H9 (cell line): ENCODE measurements around the gene PRDM1. TPM values are rescaled to one million over a fixed set of nuclear protein-coding genes. Genes with fewer than 3 reads are reported as not detected.

ENCODE experiments used
- DNase-seq: peaks from one replicate; pipeline ENCODE4 v3.0.0-alpha.2; 2017
- H2AFZ ChIP-seq: one replicate; pipeline ENCODE4 v1.6.1; 2013; ENCODE audit warnings: mild to moderate bottlenecking, low read length, control low read depth, moderate library complexity
- H2AK5ac ChIP-seq: 2 replicates; pipeline ENCODE4 v1.6.1; 2013; ENCODE audit warnings: low read length, control low read depth, mixed read lengths; ENCODE audit not compliant: insufficient read length
- H2BK120ac ChIP-seq: one replicate; pipeline ENCODE4 v1.6.1; 2013; ENCODE audit warnings: low read depth, mild to moderate bottlenecking, low read length, control low read depth, inconsistent platforms; ENCODE audit not compliant: poor library complexity, severe bottlenecking
- H2BK12ac ChIP-seq: 2 replicates; pipeline ENCODE4 v1.6.1; 2013; ENCODE audit warnings: low read length, control low read depth, mixed read lengths, low read depth; ENCODE audit not compliant: insufficient read length
- H2BK15ac ChIP-seq: 2 replicates; pipeline ENCODE4 v1.6.1; 2013; ENCODE audit warnings: low read depth, low read length, control low read depth
- H2BK20ac ChIP-seq: one replicate; pipeline ENCODE4 v1.6.1; 2013; ENCODE audit warnings: low read depth, mild to moderate bottlenecking, low read length, control low read depth, inconsistent platforms; ENCODE audit not compliant: poor library complexity, severe bottlenecking
- H2BK5ac ChIP-seq: 2 replicates; pipeline ENCODE4 v1.6.1; 2013; ENCODE audit warnings: low read length, control low read depth, mixed read lengths; ENCODE audit not compliant: insufficient read length
- H3K14ac ChIP-seq: 2 replicates; pipeline ENCODE4 v1.6.1; 2013; ENCODE audit warnings: low read length, control low read depth; ENCODE audit not compliant: insufficient read depth
- H3K18ac ChIP-seq: 2 replicates; pipeline ENCODE4 v1.6.1; 2013; ENCODE audit warnings: low read depth, mild to moderate bottlenecking, mixed read lengths, low read length, control low read depth; ENCODE audit not compliant: insufficient read length
- H3K23ac ChIP-seq: 2 replicates; pipeline ENCODE4 v1.6.1; 2013; ENCODE audit warnings: low read length, control low read depth, mixed read lengths, low read depth; ENCODE audit not compliant: insufficient read length
- H3K23me2 ChIP-seq: 2 replicates; pipeline ENCODE4 v1.6.1; 2013; ENCODE audit warnings: low read depth, mild to moderate bottlenecking, mixed read lengths, low read length, control low read depth; ENCODE audit not compliant: insufficient read length, poor library complexity, severe bottlenecking
- H3K27ac ChIP-seq: 2 replicates; pipeline ENCODE4 v1.5.1; 2013; ENCODE audit warnings: low read length, control low read depth, mixed read lengths, low read depth; ENCODE audit not compliant: insufficient read length
- H3K27me3 ChIP-seq: 2 replicates; pipeline ENCODE4 v1.6.1; 2013; ENCODE audit warnings: low read length, control low read depth, inconsistent platforms; ENCODE audit not compliant: insufficient read depth
- H3K4ac ChIP-seq: 2 replicates; pipeline ENCODE4 v1.6.1; 2013; ENCODE audit warnings: low read depth, mild to moderate bottlenecking, control low read depth, inconsistent platforms, low read length, moderate library complexity
- H3K4me1 ChIP-seq: 2 replicates; pipeline ENCODE4 v1.6.1; 2013; ENCODE audit warnings: low read length, control low read depth, inconsistent platforms; ENCODE audit not compliant: insufficient read depth
- H3K4me2 ChIP-seq: 2 replicates; pipeline ENCODE4 v1.6.1; 2013; ENCODE audit warnings: low read length, control low read depth, mixed read lengths; ENCODE audit not compliant: insufficient read length, insufficient read depth
- H3K56ac ChIP-seq: 2 replicates; pipeline ENCODE4 v1.6.1; 2013; ENCODE audit warnings: low read depth, mild to moderate bottlenecking, mixed read lengths, low read length, control low read depth; ENCODE audit not compliant: insufficient read length
- H3K79me1 ChIP-seq: 2 replicates; pipeline ENCODE4 v1.6.1; 2013; ENCODE audit warnings: low read depth, mild to moderate bottlenecking, moderate library complexity, low read length, control low read depth, inconsistent platforms; ENCODE audit not compliant: insufficient read depth, poor library complexity, severe bottlenecking
- H3K79me2 ChIP-seq: 2 replicates; pipeline ENCODE4 v1.6.1; 2013; ENCODE audit warnings: low read length, control low read depth, inconsistent platforms; ENCODE audit not compliant: insufficient read depth
- H3K9ac ChIP-seq: 2 replicates; pipeline ENCODE4 v1.6.1; 2013; ENCODE audit warnings: low read length, control low read depth, mixed read lengths; ENCODE audit not compliant: insufficient read length; ENCODE audit errors: extremely low read depth
- H3K9me3 ChIP-seq: one replicate; pipeline ENCODE4 v1.6.1; 2013; ENCODE audit warnings: low read depth, low read length, inconsistent platforms; ENCODE audit not compliant: control insufficient read depth
- H3T11ph ChIP-seq: one replicate; pipeline ENCODE4 v1.6.1; 2013; ENCODE audit warnings: mild to moderate bottlenecking, low read length, control low read depth, inconsistent platforms
- H4K20me1 ChIP-seq: one replicate; pipeline ENCODE4 v1.6.1; 2013; ENCODE audit not compliant: control insufficient read depth, insufficient read length, insufficient read depth
- H4K5ac ChIP-seq: 2 replicates; pipeline ENCODE4 v1.6.1; 2013; ENCODE audit warnings: low read depth, mild to moderate bottlenecking, mixed read lengths, low read length, control low read depth; ENCODE audit not compliant: insufficient read length
- H4K8ac ChIP-seq: replicated peaks from 2 replicates; pipeline ENCODE4 v1.6.1; 2013; ENCODE audit warnings: low read length, control low read depth, mixed read lengths, low read depth; ENCODE audit not compliant: insufficient read length
- H4K91ac ChIP-seq: 2 replicates; pipeline ENCODE4 v1.6.1; 2013; ENCODE audit warnings: low read depth, mild to moderate bottlenecking, moderate library complexity, mixed read lengths, low read length, control low read depth; ENCODE audit not compliant: insufficient read length
- H3K27ac Mint-ChIP-seq, 3 experiments: 2 replicates in 2 of 3; 3 replicates in 1 of 3; pipeline ENCODE4 v1.8.0; 2020 to 2021; ENCODE audit warnings: mixed read lengths in 3 of 3, mild to moderate bottlenecking in 1 of 3, moderate library complexity in 1 of 3
- H3K27me3 Mint-ChIP-seq: 2 replicates; pipeline ENCODE4 v1.8.0; 2021; ENCODE audit warnings: low read depth, mild to moderate bottlenecking, moderate library complexity, mixed read lengths
- H3K36me3 Mint-ChIP-seq, 3 experiments: 2 replicates in 2 of 3; 3 replicates in 1 of 3; pipeline ENCODE4 v1.8.0; 2020 to 2021; ENCODE audit warnings: low read depth in 3 of 3, mixed read lengths in 3 of 3; ENCODE audit not compliant: insufficient read depth in 1 of 3
- H3K4me1 Mint-ChIP-seq, 2 experiments: 2 replicates each; pipeline ENCODE4 v1.8.0; 2020; ENCODE audit warnings: mixed read lengths in 2 of 2
- H3K4me3 Mint-ChIP-seq, 2 experiments: 2 replicates in 1 of 2; 3 replicates in 1 of 2; pipeline ENCODE4 v1.8.0; 2020 to 2021; ENCODE audit warnings: mild to moderate bottlenecking in 2 of 2, mixed read lengths in 2 of 2, moderate library complexity in 1 of 2
- H3K9me3 Mint-ChIP-seq, 2 experiments: 2 replicates in 1 of 2; 3 replicates in 1 of 2; pipeline ENCODE4 v1.8.0; 2020; ENCODE audit warnings: mild to moderate bottlenecking in 2 of 2, mixed read lengths in 2 of 2, moderate library complexity in 1 of 2
- CTCF ChIP-seq: fragments of 200-600 bp; sonication (generic); conservative IDR thresholded peaks from 3 replicates; pipeline ENCODE4 v1.8.0; 2021; ENCODE audit warnings: antibody characterized with exemption, mild to moderate bottlenecking
- WGBS: extraction: QIAGEN DNeasy Blood & Tissue Kit; methylation state at CpG from one replicate; pipeline ENCODE4 v1.1.7; 2013; ENCODE audit warnings: missing lambda C conversion rate, low lambda C conversion rate, mixed read lengths; ENCODE audit not compliant: insufficient read length; ENCODE audit errors: extremely low coverage; 5-methylcytosine and 5-hydroxymethylcytosine counted together
- total RNA-seq: library from RNA; stranded (reverse); gene quantifications from 2 replicates; pipeline ENCODE4 v1.2.1, GENCODE V29; 2021

Gene PRDM1
- total RNA-seq, 1 experiment from 2014 or later, result 2.9 TPM

GRCh38 chr6:106115286-106115685, 29.1 kb downstream of the PRDM1 start:
- Histone ChIP-seq H3K4ac (no peak overlapping the region), H2BK120ac (no peak overlapping the region), H3K4me2 (no peak overlapping the region), H3K14ac (no peak overlapping the region), H3K23me2 (no peaks in the 10 kb centered on the region), H3K27me3 (no peaks in the 10 kb centered on the region), H2BK20ac (no peak overlapping the region), H3K9ac (no peak overlapping the region), H3K9me3 (no peaks in the 10 kb centered on the region), H2AFZ (no peak overlapping the region), H2BK12ac (no peak overlapping the region), H3K56ac (no peak overlapping the region), H3T11ph (no peak overlapping the region), H2BK5ac (no peak overlapping the region), H2AK5ac (no peak overlapping the region), H3K18ac (no peak overlapping the region), H3K79me2 (no peaks in the 10 kb centered on the region), H3K79me1 (no peaks in the 10 kb centered on the region), H3K27ac (no peak overlapping the region), H4K8ac (no peak overlapping the region), H4K91ac (no peak overlapping the region), H4K20me1 (no peaks in the 10 kb centered on the region), H2BK15ac (no peak overlapping the region), H3K4me1 (peaks cover 4% of the 10 kb centered on the region; the same call in 1 of the 2 replicates), H4K5ac (no peak overlapping the region), H3K23ac (no peak overlapping the region)
- no CpG with 5 or more reads among the region's 5 CpGs for WGBS
- peaks cover 1% of the 10 kb centered on the region; the same call in 1 of the 2 replicates for H3K27me3 Mint-ChIP-seq
- peaks cover 4 to 10% of the 10 kb centered on the region in 2 experiments; a peak in 3 of 4 replicates for H3K4me1 Mint-ChIP-seq
- no peak for TF ChIP-seq CTCF
- H3K9me3 Mint-ChIP-seq, result no peaks in the 10 kb centered on the region
- DNase-seq, result no peak
- H3K36me3 Mint-ChIP-seq, result no peaks in the 10 kb centered on the region; a peak in 1 of 7 replicates
- no peak overlapping the region for H3K4me3 Mint-ChIP-seq
- H3K27ac Mint-ChIP-seq, result no peak overlapping the region
